SW480 (cell line): ENCODE results near the gene SELENOM.
"Not testable (repeated sequence)": the region's sequence is repeated elsewhere in the genome, so short reads cannot be mapped to it uniquely, and the experiment has no call there.

Experiments used
- DNase-seq: peaks from one replicate; pipeline ENCODE4 v3.0.0-alpha.2; 2016; ENCODE audit warnings: low spot score

SELENOM gene

GRCh38 chr22:31090217-31091085 is 16.9 kb downstream of the SELENOM start:
- DNase-seq: no peak

- no peak for DNase-seq
These were observed 17.9 kb downstream of the SELENOM start for GRCh38 chr22:31089160-31090100.

GRCh38 chr22:31088233-31088986 is 19.0 kb downstream of the SELENOM start:
- DNase-seq: no peak

- no peak for DNase-seq
These were observed 19.6 kb downstream of the SELENOM start for GRCh38 chr22:31087744-31088215.

- DNase-seq: no peak
These were observed 20.6 kb downstream of the SELENOM start for GRCh38 chr22:31086703-31087330.

- no peak for DNase-seq
These were observed 21.4 kb downstream of the SELENOM start for GRCh38 chr22:31085928-31086327.

- DNase-seq: peak; percentile 65
These were observed 21.9 kb downstream of the SELENOM start for GRCh38 chr22:31085493-31085824.

- peak; percentile 80 for DNase-seq
These were observed 22.4 kb downstream of the SELENOM start for GRCh38 chr22:31084811-31085492.

- DNase-seq: no peak
These were observed 23.2 kb downstream of the SELENOM start for GRCh38 chr22:31083923-31084810.

GRCh38 chr22:31083377-31083768 is 24.0 kb downstream of the SELENOM start:
- DNase-seq: peak; percentile 58

- peak; percentile 71 for DNase-seq
These were observed 24.6 kb downstream of the SELENOM start for GRCh38 chr22:31082606-31083376.

GRCh38 chr22:31081963-31082605 is 25.3 kb downstream of the SELENOM start:
- DNase-seq: peak; percentile 36

GRCh38 chr22:31080848-31081649 is 26.3 kb downstream of the SELENOM start, which contains the start of gene SMTN:
SMTN (plus strand) TSS chr22:31081318; CDS start chr22:31083259, 1,941 bp downstream.
- DNase-seq: peak; percentile 84

- DNase-seq: no peak
These were observed 27.1 kb downstream of the SELENOM start for GRCh38 chr22:31080164-31080847.

- peak; percentile 85 for DNase-seq
These were observed 28.2 kb downstream of the SELENOM start for GRCh38 chr22:31079095-31079642.

- DNase-seq: not testable (repeated sequence)
These were observed 29.0 kb downstream of the SELENOM start for GRCh38 chr22:31078389-31078788.

GRCh38 chr22:31077681-31078080 is 29.7 kb downstream of the SELENOM start:
- no peak for DNase-seq
